Pulmonary artery endothelial cell (primary cell): ENCODE measurements around the gene FAAH. TPM values are rescaled to one million over a fixed set of nuclear protein-coding genes. Genes with fewer than 3 reads are reported as not detected.
A peak's percentile ranks its signal among the peaks of the same experiment; 100 is the strongest.

ENCODE experiments used
- DNase-seq: peaks from one replicate; pipeline ENCODE4 v3.0.0-alpha.2; 2011; ENCODE audit warnings: low read depth, low spot score
- total RNA-seq: library from RNA; depleted of rRNA; stranded (reverse); fragments of >200 nt; gene quantifications from 2 replicates; pipeline ENCODE4 v1.2.3, GENCODE V29; 2014

Gene FAAH
- total RNA-seq, 1 donor from 2014 or later = 0.46 TPM

DNA sequence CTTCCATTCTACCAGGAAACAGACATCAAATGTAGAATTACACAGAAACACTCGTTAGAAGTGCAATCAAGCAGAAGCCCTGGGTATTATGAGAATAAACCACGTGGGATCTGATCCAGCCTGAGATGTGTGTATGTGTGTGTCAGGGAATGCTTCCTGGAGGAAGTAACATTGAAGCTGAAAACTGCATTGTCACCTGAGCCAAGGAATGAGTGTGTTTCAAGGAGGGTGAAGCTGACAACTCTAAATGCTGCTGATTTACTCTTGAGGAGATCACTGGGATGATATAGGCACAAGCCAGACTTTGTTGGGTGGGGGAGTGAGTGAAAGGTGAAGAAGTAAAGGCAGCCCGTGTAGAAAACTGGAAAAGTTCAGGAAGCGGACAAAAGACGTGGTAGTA is 27.6 kb downstream of the FAAH start:
- DNase-seq = no peak

DNA sequence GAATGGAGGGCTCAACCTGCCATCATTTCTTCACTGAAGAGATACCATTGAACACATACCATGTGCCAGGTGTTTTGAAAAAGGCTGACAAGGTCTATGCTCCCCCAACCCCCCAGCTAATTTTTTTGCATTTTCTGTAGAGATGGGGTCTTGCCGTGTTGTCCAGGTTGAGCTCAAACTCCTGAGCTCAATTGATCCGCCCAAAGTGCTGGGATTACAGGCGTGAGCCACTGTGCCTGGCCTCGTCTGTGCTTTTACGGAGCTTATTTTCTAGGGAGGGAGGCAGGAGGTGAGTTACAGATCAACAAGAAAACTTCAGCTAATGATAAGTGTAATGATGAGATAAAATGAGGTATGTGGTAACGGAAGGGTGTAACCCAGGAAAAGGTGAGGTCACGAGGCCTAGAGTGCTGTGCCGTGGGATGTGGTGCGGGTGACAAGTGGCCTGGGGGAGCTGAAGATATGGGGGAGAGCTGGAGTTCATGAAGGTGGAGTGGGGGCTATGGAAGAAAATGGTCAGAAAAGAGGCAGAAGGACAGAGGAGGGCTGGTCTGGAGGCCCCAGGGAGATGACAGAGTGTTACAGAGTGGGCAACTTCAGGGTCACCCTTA is 28.2 kb downstream of the FAAH start:
- DNase-seq = no peak

DNA sequence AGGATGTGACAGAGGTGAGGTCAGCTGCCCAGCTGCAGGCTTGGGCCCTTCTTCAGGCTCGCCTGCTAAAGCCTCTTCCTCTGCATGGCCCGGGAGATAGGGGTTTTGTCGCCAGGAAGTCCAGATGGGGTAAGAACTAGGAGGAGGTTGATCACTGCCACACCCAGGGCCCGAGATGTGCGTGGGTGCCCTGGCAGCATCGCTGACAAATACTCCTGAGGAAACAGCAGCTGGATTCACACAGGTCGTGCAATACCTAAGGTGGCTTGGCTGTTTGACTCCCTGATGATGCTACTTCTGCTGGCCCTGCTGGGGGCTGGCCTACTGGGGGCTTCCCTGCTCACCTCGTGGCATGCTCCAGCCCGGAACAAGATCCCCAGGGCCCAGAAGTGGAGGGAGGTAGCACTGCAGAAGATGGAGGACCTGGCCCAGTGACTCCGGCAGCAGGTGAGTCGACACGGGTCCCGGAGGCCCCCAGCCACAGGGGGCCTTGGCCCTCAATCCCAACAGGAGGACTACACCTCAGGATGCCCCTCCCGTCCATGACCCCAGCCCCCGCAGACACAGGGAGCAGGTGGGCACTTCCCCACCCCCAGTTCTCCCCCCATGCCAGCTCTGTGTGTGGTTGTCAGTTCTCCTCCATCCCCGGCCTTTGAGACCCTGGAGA is 29.6 kb downstream of the FAAH start:
- DNase-seq = no peak

DNA sequence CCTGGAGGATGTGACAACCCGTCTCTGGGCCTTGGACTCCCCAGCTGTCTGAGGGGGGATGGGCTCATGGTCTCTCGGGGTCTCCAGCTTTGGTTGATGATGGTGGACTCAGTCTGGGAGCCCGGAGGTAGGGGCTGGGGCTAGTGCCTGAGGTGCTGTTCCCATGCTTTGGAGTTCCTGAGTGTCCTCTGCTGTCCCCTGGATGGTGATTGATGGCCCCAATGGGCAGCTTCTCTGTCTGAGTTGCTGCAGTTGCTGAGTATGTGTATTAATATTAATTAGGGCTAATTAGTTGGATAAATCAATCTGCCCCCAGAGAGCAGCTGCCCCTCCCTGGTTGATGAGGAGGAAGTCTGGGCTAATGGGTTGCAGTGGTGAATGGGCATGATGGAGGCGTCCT is 30.6 kb downstream of the FAAH start:
- DNase-seq = no peak

DNA sequence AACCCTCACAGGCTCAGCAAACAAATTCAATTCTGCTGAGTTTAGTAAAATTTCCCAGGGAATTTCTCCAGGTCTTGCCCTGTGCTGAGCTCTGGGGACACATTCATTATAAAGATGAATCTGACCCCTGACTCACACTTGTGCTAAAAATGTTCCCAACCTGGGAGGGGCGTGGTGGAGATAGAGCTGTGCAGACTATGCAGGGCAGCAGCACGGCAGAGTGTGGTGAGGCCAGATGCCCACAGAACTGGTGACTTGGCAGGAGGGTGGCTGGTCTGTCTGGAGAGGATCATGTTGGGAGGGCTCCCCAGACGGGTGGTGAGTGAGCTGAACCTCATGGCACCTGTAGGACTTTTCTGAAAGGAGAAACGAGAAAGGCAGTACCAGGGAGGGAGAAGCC is 31.6 kb downstream of the FAAH start:
- no peak for DNase-seq

GRCh38 chr1:46427541-46427940 is 33.4 kb downstream of the FAAH start:
- DNase-seq = no peak

DNA sequence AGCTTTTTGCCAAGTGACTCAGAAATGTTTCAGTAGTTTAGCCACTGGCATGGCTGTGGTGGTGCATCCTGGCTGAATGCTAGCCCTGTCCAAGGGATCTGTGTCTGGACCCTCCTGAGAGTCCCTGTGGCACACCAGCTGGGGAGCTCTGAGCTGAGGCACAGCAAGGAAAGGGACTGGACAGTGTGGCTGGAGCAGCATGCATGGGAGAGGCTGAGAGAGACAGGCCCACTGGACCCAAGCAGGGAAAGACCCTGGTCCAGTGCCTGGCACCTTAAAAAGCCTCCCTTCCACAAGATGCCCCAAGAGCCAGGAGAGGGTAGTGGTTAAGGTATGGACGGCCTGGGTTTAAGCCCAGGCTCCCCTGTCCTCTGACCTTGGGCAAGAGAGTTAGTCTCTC is 35.3 kb downstream of the FAAH start:
- no peak for DNase-seq

GRCh38 chr1:46431695-46432094 is 37.6 kb downstream of the FAAH start:
- DNase-seq = no peak

GRCh38 chr1:46432781-46433327 is 38.7 kb downstream of the FAAH start:
- no peak for DNase-seq

DNA sequence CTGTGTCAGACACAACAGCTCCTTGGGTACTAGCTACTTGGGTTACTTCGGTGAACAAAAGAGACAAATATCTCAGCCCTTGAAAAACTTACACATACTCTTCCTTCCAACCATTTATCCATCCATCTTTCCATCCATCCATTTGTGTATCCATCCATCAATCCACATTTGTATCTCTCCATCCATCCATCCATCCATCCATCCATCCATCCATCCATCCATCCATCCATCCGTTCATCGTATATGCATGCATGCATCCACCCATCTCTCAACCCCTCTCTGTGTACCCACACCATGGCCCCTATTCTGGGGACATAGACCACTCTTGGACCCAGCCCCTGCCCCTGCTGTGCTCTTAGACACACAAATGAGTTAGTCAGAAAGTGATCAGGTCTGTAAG is 40.2 kb downstream of the FAAH start:
- DNase-seq = no peak

DNA sequence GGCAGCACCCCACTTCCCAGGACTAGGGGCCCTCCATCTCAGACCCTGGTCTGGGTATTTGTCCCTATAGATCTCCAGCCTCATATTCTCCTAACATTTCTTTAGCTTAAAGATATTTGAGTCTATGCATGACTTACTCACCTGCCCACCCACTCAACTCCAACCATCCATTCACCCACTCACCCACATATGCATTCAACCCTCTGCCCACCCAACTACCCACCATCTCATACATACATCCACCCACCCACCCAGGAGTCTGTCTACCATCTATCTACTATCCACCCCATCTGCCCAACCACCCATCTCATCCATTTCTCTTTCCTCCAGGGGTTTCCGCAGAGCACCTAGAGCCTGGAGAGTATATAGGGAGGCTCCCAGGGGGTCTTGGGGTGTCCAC is 42.7 kb downstream of the FAAH start:
- DNase-seq = no peak

DNA sequence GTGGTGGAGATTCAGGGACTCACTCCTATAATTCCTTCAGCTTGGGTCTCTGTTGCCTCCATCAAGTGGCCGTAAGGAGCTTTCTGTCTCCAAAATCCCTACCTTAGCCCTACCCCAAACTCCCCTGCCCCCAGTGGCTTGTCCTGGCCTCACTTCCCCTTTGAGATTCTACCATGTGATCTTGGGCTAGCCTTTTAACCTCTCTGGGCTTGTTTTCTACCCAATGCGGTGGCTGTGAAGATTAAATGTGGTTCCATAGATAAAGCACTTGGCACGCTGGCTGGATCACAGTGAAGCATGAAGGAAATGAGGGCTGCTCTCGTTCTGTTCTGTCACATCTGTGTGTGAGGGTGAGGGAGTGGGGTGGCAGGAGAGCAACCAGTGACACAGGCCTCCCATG is 43.6 kb downstream of the FAAH start:
- no peak for DNase-seq

DNA sequence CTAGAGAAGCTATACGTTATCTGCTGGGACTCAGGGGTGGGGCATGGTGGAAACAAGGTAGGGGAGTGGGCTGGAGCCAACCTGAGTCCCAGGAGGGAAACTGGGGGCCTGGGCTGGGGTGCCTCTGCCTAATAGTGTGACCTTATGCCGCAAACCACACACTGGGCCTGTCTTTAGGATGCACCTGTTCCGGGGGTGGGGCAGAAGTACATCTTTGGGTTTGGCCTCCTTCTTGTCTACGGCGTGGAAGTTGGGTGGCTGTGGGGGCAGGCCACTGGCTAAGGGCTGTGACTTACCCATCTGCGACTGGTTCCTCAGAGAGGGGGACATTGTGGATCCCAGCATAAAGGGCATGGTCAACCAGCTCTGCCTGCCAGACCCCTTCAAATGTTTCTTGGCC is 44.2 kb downstream of the FAAH start:
- DNase-seq = no peak

DNA sequence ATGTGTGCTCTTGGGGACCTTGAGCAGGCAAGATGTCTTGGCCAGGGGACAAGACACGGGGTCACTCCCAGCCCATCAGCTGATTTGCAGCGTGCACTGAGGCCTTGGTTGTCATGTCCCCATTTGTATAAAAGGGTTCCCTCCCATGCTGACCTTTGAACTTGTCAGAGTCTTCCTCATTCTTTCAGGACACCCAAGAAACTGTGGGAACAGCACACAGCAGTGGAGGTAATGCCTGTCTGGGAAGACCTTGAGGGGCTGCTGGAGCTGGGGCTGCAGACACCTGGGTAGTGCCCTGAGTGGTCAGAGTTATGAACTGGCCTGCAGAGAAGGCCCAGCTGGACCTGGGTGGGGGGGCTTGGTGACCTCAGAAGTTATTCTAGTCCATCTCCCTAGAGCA is 46.4 kb downstream of the FAAH start:
- no peak for DNase-seq

DNA sequence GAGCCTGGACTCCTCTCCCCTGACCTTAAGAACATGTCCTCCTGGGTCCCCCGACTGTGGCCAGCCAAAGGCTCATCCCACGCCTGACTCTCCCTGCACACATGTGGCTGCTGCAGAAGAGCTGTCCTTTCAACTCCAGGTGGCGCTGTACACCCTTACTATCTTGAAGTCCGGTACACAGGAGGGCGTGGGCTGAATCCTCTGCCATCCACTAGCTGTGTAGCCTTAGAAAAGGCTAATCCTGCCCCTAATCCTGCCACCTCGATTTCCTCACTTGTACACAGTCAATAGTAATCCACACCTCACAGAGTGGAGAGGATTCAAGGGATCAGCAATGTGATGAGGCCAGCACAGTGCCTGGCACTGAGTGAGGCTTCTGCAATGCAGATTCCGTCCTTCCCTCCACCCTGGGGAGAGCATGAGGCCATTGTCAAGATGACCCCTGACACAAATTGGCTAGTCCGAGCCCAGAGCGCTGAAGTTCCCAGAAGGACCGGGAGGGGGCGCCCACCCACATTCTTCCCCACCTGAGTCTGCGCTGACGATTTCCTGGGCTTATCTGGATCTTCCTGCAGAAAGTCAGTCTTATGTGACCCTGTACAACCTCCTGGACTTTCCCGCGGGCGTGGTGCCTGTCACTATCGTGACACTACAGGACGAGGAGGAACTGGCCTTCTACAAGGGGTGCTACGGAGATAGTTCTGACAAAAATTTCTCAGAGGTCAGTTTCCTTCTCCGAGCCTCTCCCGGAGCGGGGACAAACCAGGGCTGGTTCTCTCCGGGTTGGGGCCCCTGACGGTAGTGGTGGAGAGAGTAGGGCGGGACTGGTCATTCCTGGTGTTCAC is 48.4 kb downstream of the FAAH start:
- peak; percentile 27 for DNase-seq

- DNase-seq = no peak
These were observed 50.3 kb downstream of the FAAH start for GRCh38 chr1:46444466-46444865.

DNA sequence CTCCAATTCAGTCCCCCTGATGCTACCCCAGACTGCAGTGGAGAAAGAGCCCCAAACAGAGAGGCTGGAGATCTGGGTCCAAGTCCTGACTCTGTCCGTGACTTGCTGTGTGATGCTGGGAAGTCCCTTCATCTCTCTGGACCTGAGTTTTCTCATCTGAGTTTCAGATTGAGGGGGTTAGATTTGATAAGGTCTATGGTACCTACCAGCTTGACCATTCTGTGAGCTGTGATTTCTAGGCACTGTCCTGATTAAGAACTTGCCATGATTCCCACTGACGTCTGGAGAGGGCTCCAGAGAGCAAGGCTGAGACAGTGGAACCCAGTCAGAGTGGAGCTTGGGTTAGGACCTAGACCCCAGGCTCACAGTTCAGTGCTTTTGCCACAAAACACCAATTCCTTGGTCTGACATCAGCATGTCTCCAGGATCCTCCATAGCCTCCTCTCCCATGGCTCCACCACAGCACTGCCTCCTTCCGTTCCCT is 51.7 kb downstream of the FAAH start:
- no peak for DNase-seq

DNA sequence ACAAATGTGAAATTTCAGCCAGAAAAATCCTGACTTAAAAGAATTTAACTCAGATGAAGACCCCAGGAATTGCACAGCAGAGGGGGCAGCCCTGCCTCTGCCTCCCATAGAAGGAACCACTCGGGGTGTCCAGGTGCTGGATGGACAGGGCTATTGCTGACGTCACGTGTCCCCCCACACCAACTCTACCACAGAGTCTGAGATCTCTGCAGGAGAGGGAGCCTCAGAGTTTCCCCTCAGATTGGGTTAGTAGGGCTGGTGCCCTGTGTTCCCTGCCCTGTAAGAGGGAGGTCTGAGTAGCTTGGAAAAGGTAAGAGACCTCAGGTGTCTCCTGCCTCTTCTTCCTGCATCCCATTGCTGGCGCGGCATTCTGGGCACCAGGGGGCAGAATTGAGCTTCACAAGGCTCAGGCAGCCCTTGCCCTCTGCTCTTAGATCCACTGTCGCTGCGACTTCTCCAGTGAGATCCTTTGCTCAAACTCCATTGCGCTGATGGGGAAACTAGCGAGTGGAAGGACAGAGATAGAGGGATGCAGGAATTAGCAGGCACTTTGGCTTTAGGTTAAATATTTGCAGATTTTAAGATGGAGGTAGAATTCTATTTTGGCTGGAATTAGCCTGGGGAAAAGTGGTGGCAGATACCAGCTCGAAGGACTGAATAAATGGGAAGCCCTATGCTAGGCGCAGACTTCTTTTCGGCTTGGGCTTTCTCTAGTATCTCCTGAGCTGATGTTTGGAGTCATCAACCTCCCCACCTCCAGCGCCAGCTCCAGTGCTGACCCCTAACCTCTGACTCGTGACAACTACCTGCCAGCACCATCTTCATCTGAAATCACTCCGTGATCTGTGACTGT is 52.8 kb downstream of the FAAH start:
- DNase-seq = no peak

- DNase-seq = no peak
These were observed 53.5 kb downstream of the FAAH start for GRCh38 chr1:46447499-46448108.

DNA sequence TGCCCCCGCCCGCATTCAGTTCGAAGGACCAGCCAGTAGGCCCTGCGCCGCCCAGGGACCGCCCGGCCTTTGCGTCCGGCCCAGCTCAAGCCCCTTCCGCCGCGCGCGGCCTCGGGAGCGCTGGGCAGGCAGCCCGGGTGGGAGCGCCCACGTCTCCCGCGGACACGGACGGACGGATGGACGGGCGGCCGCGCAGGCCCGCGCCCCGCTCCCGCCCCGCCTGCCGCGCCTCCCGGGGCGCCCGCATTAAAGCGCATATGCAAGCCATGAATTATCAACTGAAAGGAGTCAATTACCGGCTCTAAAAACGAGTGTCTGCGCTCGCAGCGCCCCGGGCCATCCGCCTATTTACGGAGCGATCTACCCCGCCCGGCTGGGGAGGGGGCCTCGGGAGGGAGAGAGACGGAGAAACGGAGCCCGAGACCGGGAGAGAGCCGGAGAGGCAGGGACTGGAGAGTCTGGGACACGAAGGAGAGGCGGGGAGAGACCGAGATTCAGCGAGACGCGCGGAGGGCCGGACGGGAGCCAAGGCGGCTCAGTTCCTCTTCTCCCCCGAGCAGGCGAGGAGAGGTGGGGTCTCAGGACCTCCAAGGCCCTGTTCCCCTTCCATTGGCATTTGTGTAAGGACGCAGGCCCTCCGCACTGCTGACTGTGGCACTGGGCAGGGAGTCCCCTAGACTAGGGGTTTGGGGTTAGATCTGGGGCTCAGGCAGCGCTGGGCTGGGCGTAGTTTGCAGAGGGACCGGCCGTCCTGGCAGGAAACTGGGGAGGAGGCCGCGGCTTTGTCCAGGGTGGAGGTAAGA is 54.2 kb downstream of the FAAH start:
- no peak for DNase-seq
